H1 (cell line): Measurements from ENCODE around the gene ADRA2B. TPM values are rescaled to one million over a fixed set of nuclear protein-coding genes. Genes with fewer than 3 reads are reported as not detected.

ENCODE experiments used
- CTCF ChIA-PET: fragments of 300-600 bp; sonication (Branson Sonifier 250); formaldehyde crosslinking; loops from one replicate; lab custom pipeline; 2021; ENCODE audit not compliant: partially characterized antibody; lab: Charles Lee
- POLR2A ChIA-PET: fragments of 300-600 bp; sonication (Branson Sonifier 250); formaldehyde crosslinking; loops from one replicate; lab custom pipeline; 2021; ENCODE audit warnings: inconsistent platforms; ENCODE audit not compliant: partially characterized antibody; lab: Charles Lee
- DNase-seq, 2 experiments: peaks; one replicate each; pipeline versions ENCODE4 v3.0.0 to v3.0.0-alpha.2; 2010 to 2022; ENCODE audit warnings: low spot score in 2 of 2, low read depth in 1 of 2, mixed read lengths in 1 of 2
- FAIRE-seq: peaks from 2 replicates; lab custom pipeline; 2011; peaks lifted over from hg19 to GRCh38; lab: Jason Lieb, UNC
- H2AFZ ChIP-seq: 2 replicates; pipeline ENCODE4 v1.8.1; 2012; ENCODE audit warnings: low read length, inconsistent platforms
- H2AK5ac ChIP-seq: 2 replicates; pipeline ENCODE4 v1.6.1; 2013; ENCODE audit warnings: low read depth, low read length
- H2BK120ac ChIP-seq: replicated peaks from 2 replicates; pipeline ENCODE3; 2013; ENCODE audit warnings: low read depth, low read length, inconsistent platforms
- H2BK12ac ChIP-seq: 2 replicates; pipeline ENCODE4 v1.6.1; 2013; ENCODE audit warnings: low read depth, low read length
- H2BK15ac ChIP-seq: 2 replicates; pipeline ENCODE4 v1.6.1; 2013; ENCODE audit warnings: low read length
- H2BK20ac ChIP-seq: 2 replicates; pipeline ENCODE4 v1.6.1; 2013; ENCODE audit warnings: low read length
- H2BK5ac ChIP-seq: 2 replicates; pipeline ENCODE4 v1.6.1; 2013; ENCODE audit warnings: low read depth, low read length
- H3K14ac ChIP-seq: 2 replicates; pipeline ENCODE4 v1.6.1; 2013; ENCODE audit warnings: inconsistent platforms; ENCODE audit not compliant: insufficient read length
- H3K18ac ChIP-seq: 2 replicates; pipeline ENCODE4 v1.6.1; 2013; ENCODE audit warnings: low read length; ENCODE audit errors: extremely low read depth
- H3K23ac ChIP-seq: 2 replicates; pipeline ENCODE4 v1.6.1; 2013; ENCODE audit warnings: inconsistent platforms; ENCODE audit not compliant: insufficient read length
- H3K23me2 ChIP-seq: 2 replicates; pipeline ENCODE4 v1.6.1; 2013; ENCODE audit warnings: low read depth, low read length
- H3K27ac ChIP-seq: 2 replicates; pipeline ENCODE4 v1.6.1; 2011; ENCODE audit warnings: low read depth, low read length, inconsistent platforms
- H3K27me3 ChIP-seq, 4 experiments: replicated peaks in 1 of 4; 1 replicate in 1 of 4; 2 replicates in 3 of 4; pipeline versions ENCODE4 v1.6.1 to v1.8.1; 2011 to 2013; ENCODE audit warnings: low read length in 3 of 4, mild to moderate bottlenecking in 3 of 4, inconsistent platforms in 2 of 4, mixed read lengths in 2 of 4, moderate library complexity in 1 of 4; ENCODE audit not compliant: control insufficient read depth in 3 of 4, insufficient read depth in 3 of 4; ENCODE audit errors: extremely low read depth in 1 of 4
- H3K36me3 ChIP-seq, 4 experiments: 2 replicates each; pipeline versions ENCODE4 v1.6.1 to v1.8.1; 2011 to 2013; ENCODE audit warnings: mild to moderate bottlenecking in 4 of 4, low read length in 3 of 4, moderate library complexity in 2 of 4, control low read depth in 1 of 4, inconsistent platforms in 1 of 4; ENCODE audit not compliant: insufficient read depth in 4 of 4, control insufficient read depth in 2 of 4
- H3K4ac ChIP-seq: replicated peaks from 2 replicates; pipeline ENCODE3; 2013; ENCODE audit warnings: low read length, low read depth, mixed read lengths, inconsistent platforms; ENCODE audit not compliant: insufficient read length
- H3K4me1 ChIP-seq, 4 experiments: replicated peaks in 1 of 4; 1 replicate in 1 of 4; 2 replicates in 3 of 4; pipeline versions ENCODE4 v1.6.1 to v1.8.1; 2011 to 2013; ENCODE audit warnings: low read length in 3 of 4, inconsistent platforms in 2 of 4, mixed read lengths in 1 of 4; ENCODE audit not compliant: insufficient read depth in 4 of 4, control insufficient read depth in 3 of 4
- H3K4me2 ChIP-seq, 2 experiments: 2 replicates each; pipeline versions ENCODE4 v1.6.1 to v1.8.1; 2011 to 2013; ENCODE audit warnings: low read depth in 2 of 2, low read length in 2 of 2, control low read depth in 1 of 2, inconsistent platforms in 1 of 2, mild to moderate bottlenecking in 1 of 2; ENCODE audit not compliant: insufficient read depth in 1 of 2
- H3K4me3 ChIP-seq, 4 experiments: fragments of 200-600, 300-600 bp in 1 of 4; sonication (generic), shearing (Covaris generic), sonication (Bioruptor Twin) in 1 of 4; 2 replicates each; pipeline versions ENCODE4 v1.5.1 to v1.8.1; 2011 to 2016; ENCODE audit warnings: low read length in 4 of 4, low read depth in 3 of 4, control low read depth in 2 of 4, inconsistent platforms in 2 of 4, mild to moderate bottlenecking in 2 of 4, mixed read lengths in 1 of 4, moderate library complexity in 1 of 4; ENCODE audit not compliant: insufficient read depth in 2 of 4; ENCODE audit errors: extremely low read depth in 1 of 4
- H3K56ac ChIP-seq: replicated peaks from 2 replicates; pipeline ENCODE3; 2013; ENCODE audit warnings: low read depth, mild to moderate bottlenecking, mixed read lengths, low read length, inconsistent platforms; ENCODE audit not compliant: insufficient read length
- H3K79me1 ChIP-seq: 2 replicates; pipeline ENCODE4 v1.6.1; 2013; ENCODE audit warnings: low read depth, low read length, control low read depth
- H3K79me2 ChIP-seq, 2 experiments: 2 replicates each; pipeline versions ENCODE4 v1.6.1 to v1.8.1; 2012 to 2013; ENCODE audit warnings: low read length in 2 of 2, mild to moderate bottlenecking in 2 of 2, inconsistent platforms in 1 of 2; ENCODE audit not compliant: insufficient read depth in 2 of 2, control insufficient read depth in 1 of 2
- H3K9ac ChIP-seq, 4 experiments: replicated peaks in 1 of 4; 1 replicate in 1 of 4; 2 replicates in 3 of 4; pipeline versions ENCODE4 v1.6.1 to v1.8.1; 2011 to 2013; ENCODE audit warnings: low read depth in 3 of 4, low read length in 3 of 4, control low read depth in 2 of 4, mild to moderate bottlenecking in 2 of 4, moderate library complexity in 2 of 4, inconsistent platforms in 1 of 4; ENCODE audit errors: extremely low read depth in 1 of 4
- H3K9me3 ChIP-seq, 2 experiments: 2 replicates each; pipeline versions ENCODE4 v1.6.1 to v1.8.1; 2012 to 2013; ENCODE audit warnings: mild to moderate bottlenecking in 2 of 2, moderate library complexity in 2 of 2, control low read depth in 1 of 2, inconsistent platforms in 1 of 2, low read depth in 1 of 2, low read length in 1 of 2, mixed read lengths in 1 of 2; ENCODE audit not compliant: insufficient read depth in 2 of 2
- H4K20me1 ChIP-seq, 2 experiments: replicated peaks in 1 of 2; 2 replicates each; pipeline versions ENCODE3 to v1.8.1; 2011 to 2013; ENCODE audit warnings: inconsistent platforms in 2 of 2, low read length in 2 of 2, mild to moderate bottlenecking in 1 of 2; ENCODE audit not compliant: insufficient read depth in 2 of 2, control insufficient read depth in 1 of 2
- H4K5ac ChIP-seq: 2 replicates; pipeline ENCODE4 v1.6.1; 2013; ENCODE audit warnings: low read length, low read depth, mixed read lengths, inconsistent platforms; ENCODE audit not compliant: insufficient read length
- H4K8ac ChIP-seq: 2 replicates; pipeline ENCODE4 v1.8.0; 2013; ENCODE audit warnings: mild to moderate bottlenecking, moderate library complexity, low read length, inconsistent platforms; ENCODE audit not compliant: insufficient read depth; ENCODE audit errors: extremely low read depth
- H4K91ac ChIP-seq: replicated peaks from 2 replicates; pipeline ENCODE3; 2013; ENCODE audit warnings: low read length, mixed read lengths, inconsistent platforms; ENCODE audit not compliant: insufficient read length
- BCL11A ChIP-seq, 2 experiments: IDR thresholded peaks; one replicate each; pipeline ENCODE4 v1.6.1; 2011; ENCODE audit warnings: low read depth in 2 of 2, low read length in 2 of 2, mild to moderate bottlenecking in 2 of 2
- CEBPB ChIP-seq: IDR thresholded peaks from 2 replicates; pipeline ENCODE4 v1.6.1; 2012; ENCODE audit warnings: low read depth, low read length
- KDM1A ChIP-seq: fragments of 200-600, 300-600 bp; sonication (generic); IDR thresholded peaks from 2 replicates; pipeline ENCODE4 v1.7.1; 2016; ENCODE audit warnings: mild to moderate bottlenecking, low read length, borderline replicate concordance
- NANOG ChIP-seq: IDR thresholded peaks from 2 replicates; pipeline ENCODE4 v1.6.1; 2011; ENCODE audit warnings: low read length, low read depth, mild to moderate bottlenecking, inconsistent platforms; ENCODE audit not compliant: insufficient read depth, poor library complexity, severe bottlenecking
- PHF8 ChIP-seq: fragments of 200-600 bp; sonication (generic); conservative IDR thresholded peaks from 2 replicates; pipeline ENCODE4 v1.7.1; 2012; ENCODE audit warnings: low read depth, mild to moderate bottlenecking, inconsistent platforms, low read length, moderate library complexity
- POLR2AphosphoS5 ChIP-seq: IDR thresholded peaks from 2 replicates; pipeline ENCODE4 v1.6.1; 2011; ENCODE audit warnings: low read depth, low read length
- RXRA ChIP-seq: IDR thresholded peaks from 2 replicates; pipeline ENCODE4 v1.6.1; 2011; ENCODE audit warnings: low read depth, mild to moderate bottlenecking, low read length, moderate library complexity; ENCODE audit not compliant: insufficient read depth
- SRF ChIP-seq: IDR thresholded peaks from 2 replicates; pipeline ENCODE4 v1.6.1; 2011; ENCODE audit warnings: mild to moderate bottlenecking, low read depth, low read length, moderate library complexity
- TAF1 ChIP-seq: IDR thresholded peaks from 2 replicates; pipeline ENCODE4 v1.6.1; 2011; ENCODE audit warnings: mild to moderate bottlenecking, low read depth, low read length
- WGBS, 2 experiments: shearing (Covaris generic) in 1 of 2; methylation state at CpG; one replicate each; pipeline versions ENCODE4 v1.1.6 to v1.1.7; 2013 to 2015; ENCODE audit warnings: low lambda C conversion rate in 2 of 2, mixed read lengths in 2 of 2, inconsistent platforms in 1 of 2, low coverage in 1 of 2, missing lambda C conversion rate in 1 of 2; ENCODE audit not compliant: insufficient replicate concordance in 2 of 2, insufficient coverage in 1 of 2, insufficient read length in 1 of 2; ENCODE audit errors: extremely low coverage in 1 of 2, missing lambda C conversion rate in 1 of 2; 5-methylcytosine and 5-hydroxymethylcytosine counted together
- polyA plus RNA-seq, 7 experiments: library from polyadenylated mRNA; depleted of rRNA in 3 of 7; stranded (reverse) in 5 of 7; unstranded in 2 of 7; fragments of >200 nt in 5 of 7; fragments of 200-250 nt in 2 of 7; gene quantifications; 1 replicate in 5 of 7; 2 replicates in 1 of 7; 4 replicates in 1 of 7; pipeline versions ENCODE4 v1.2.1 to v1.2.3, GENCODE V29; 2011 to 2013; ENCODE audit warnings: missing spikeins in 2 of 7, mixed read lengths in 2 of 7
- total RNA-seq: library from RNA; stranded (reverse); fragmentation: NEBNext Ultra II Directional; extraction: Animal tissue kit (Norgen Biotek cat#: 25700); gene quantifications from 2 replicates; pipeline ENCODE4 v1.2.1, GENCODE V29; 2021
- TF ChIP-seq, protein P1 (sequence below): IDR thresholded peaks from 2 replicates; pipeline ENCODE4 v1.6.1; 2011; ENCODE audit warnings: low read depth, mild to moderate bottlenecking, low read length; ENCODE audit not compliant: insufficient read depth

Gene ADRA2B
- total and polyA plus RNA-seq, 2 of the 8 experiments (the other 6 are each of a cell fraction or from before 2014, with no cell fraction given): 5.8 to 6.5 TPM

DNA sequence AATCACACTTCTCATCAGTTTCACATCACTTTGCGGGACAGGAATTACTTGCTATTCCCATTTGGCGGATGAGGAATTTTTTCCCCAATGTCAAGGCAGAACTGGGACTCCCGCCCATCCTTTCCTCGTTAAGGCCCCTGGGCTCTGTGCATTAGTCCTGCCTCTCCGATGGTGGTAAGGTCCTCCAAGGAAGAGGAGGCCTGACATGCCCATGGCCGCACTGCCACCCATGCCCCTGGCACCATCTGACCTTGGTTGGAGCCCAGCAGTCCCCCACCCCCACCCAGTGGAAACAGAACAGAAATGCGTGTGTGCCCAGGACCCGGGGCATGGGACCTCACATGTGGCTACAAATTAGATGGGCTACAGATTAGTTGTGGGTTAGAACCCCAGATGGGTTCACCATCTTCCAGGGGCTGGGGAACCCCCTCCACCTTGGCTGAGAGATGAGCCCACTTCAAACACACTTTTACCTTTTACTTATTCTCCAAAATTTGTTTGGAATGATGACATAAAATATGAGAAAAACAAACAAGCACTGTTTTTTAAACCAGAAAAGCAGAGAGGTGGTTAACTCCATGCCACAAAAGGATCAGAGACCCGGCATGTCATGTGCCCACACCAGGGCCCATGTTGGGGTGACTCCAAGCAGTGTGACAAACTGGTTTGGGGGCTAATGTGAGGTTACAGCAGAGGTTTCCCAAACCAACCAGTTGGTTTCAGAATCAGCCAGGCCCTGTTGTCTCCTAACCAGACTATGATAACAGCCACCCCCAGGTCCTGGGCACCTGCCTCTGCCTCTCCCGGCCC is 39.8 kb upstream of the ADRA2B start:
- FAIRE-seq (no peak), DNase-seq (no peak)
- Histone ChIP-seq H2BK12ac (no peak overlapping the region), H3K36me3 (no peaks in the 10 kb centered on the region), H3K4ac (no peak overlapping the region), H3K4me3 (no peak overlapping the region), H3K4me2 (no peak overlapping the region), H3K23me2 (no peaks in the 10 kb centered on the region; the same call in 1 of the 2 replicates), H3K79me1 (no peaks in the 10 kb centered on the region), H2AFZ (no peak overlapping the region), H3K9me3 (no peaks in the 10 kb centered on the region), H4K8ac (no peak overlapping the region), H4K91ac (no peak overlapping the region), H4K20me1 (no peaks in the 10 kb centered on the region), H3K9ac (no peak overlapping the region), H2BK20ac (no peak overlapping the region), H4K5ac (no peak overlapping the region), H3K27ac (no peak overlapping the region), H3K79me2 (no peaks in the 10 kb centered on the region), H3K4me1 (peaks cover 0 to 20% (median 6%) of the 10 kb centered on the region in 4 experiments; a peak in 6 of 7 replicates), H3K23ac (no peak overlapping the region), H2AK5ac (no peak overlapping the region), H3K14ac (no peak overlapping the region), H3K56ac (no peak overlapping the region), H2BK120ac (no peak overlapping the region), H3K27me3 (no peaks in the 10 kb centered on the region; a peak in 1 of 7 replicates), H2BK15ac (no peak overlapping the region), H3K18ac (no peak overlapping the region), H2BK5ac (no peak overlapping the region)
- no peak for TF ChIP-seq SRF
- no peak for TF ChIP-seq CEBPB
- no peak for TF ChIP-seq BCL11A (IDR thresholded peaks at IDR 0.05; ENCODE audit: low read depth in 2 of 2, low read length in 2 of 2)
- no peak for TF ChIP-seq POLR2AphosphoS5
- TF ChIP-seq PHF8: no peak
- TF ChIP-seq, protein P1, sequence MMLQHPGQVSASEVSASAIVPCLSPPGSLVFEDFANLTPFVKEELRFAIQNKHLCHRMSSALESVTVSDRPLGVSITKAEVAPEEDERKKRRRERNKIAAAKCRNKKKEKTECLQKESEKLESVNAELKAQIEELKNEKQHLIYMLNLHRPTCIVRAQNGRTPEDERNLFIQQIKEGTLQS: no peak
- TF ChIP-seq TAF1: no peak
- no peak for TF ChIP-seq KDM1A
- TF ChIP-seq RXRA: no peak
- TF ChIP-seq NANOG: no peak
- CTCF ChIA-PET: interaction anchor here (0.5 to 10.1 kb wide), 4 partner anchors 16 to 116 kb away, joined by 3 to 98 read pairs (median 4); partner anchors contain the start of gene ASTL
- POLR2A ChIA-PET: interaction anchor here (1.4 to 1.5 kb wide), 2 partner anchors 10 to 12 kb away, joined by 3 to 6 read pairs; partner anchors contain the start of gene DUSP2
- 93% methylated on average over 10 of the region's 10 CpGs; no CpG with 5 or more reads in 1 of the 2 experiments for WGBS, 2 experiments
